ENCODE measurements around the gene INPP4A.

The INPP4A gene

DNA sequence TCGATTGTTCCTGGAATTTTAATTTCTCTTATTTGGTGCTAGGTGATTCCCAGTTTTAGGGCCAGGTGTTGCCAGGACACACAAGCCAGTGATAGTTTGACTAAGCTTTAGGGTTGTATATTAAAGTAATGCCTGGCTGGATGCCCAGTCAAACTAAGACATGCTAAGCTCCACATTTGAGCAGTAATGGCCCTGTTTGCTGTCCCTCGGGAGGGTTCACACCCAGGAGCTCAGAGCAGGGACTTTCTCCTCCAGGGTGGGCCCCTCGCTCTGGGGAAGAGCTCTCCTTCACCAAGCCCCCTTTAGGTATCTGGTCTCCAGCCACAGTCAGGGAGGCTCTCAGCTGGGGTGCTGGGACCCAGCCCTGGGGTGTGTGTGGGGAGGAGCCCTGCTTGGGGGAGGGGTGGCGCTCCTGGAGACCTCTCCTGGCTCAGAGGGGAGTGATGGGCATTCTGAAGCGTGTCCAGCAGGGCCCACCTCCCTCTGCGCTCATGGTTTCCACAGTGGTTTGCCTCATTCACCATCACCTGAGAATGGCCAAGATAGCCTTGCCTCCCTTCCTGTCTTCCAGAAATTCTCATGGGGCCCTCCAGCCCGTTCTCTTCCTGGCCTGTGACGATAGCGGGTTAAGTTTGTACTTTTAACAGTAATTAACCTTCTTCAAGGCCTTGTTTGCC, 31.7 kb downstream of the INPP4A start:
- DNase-seq, result no peak

DNA sequence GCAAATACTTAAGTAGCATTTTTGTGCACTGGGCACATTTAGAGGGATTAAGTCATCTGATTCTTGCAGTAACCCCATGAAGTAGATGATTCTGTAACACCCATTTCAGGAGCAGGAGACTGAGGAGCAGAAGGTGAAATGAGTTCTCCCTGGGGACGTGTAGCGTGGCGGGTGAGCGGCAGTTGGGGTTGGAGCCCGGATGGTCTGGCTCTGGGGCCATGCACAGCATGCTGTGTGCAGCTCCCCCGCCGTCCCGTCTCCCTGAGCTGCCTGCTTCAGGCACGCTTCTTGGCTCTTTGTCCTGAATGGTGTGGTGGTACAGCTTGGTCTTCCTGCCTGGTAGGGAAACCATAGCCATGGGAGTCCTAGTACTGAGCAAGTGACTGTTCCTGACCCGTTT, 32.4 kb downstream of the INPP4A start:
- DNase-seq, result no peak

DNA sequence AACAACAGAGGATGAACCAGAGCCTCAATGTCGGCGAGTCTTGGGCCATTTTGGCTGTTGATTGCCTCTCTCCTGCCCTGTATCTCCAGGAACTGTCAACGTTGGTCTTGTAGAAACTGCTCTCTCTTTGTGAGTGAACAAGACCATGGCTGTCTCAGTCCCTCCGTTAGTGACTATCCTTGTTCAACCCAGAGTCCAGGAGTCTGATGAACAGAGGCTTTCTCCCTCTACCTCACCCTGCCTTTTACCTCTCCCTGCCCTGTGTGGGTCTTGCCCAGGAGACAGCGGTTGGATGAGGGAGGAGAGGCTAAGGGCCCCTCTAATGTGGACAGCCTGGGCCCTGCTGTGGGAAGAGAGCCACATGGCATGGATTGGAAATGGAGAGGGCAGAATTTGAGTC, 32.8 kb downstream of the INPP4A start:
- no peak for DNase-seq

DNA sequence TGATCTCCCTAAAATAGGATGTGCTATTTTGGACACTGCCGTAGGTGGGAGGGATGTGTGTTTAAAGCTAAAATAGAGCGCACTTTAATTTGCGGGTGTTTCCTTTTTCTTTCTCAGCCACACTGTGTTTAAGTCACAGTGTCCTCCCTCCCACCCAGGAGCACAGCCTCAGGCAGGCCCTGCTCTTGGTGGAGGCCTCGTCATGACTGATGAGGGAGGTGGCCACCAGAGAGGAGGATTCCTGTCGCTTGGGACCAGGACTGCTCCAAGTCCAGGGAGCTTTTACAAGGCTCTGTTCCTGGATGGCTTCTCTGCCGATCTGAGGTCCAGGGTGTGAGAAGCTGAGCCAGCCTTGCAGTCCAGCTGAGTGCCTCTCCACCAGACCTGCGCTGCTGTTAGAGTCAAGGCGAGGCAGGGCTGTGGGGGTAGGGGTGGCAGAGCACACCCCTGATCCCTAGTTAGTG, 33.5 kb downstream of the INPP4A start:
- DNase-seq, result peak in 1 of 2 donors; percentile 53

DNA sequence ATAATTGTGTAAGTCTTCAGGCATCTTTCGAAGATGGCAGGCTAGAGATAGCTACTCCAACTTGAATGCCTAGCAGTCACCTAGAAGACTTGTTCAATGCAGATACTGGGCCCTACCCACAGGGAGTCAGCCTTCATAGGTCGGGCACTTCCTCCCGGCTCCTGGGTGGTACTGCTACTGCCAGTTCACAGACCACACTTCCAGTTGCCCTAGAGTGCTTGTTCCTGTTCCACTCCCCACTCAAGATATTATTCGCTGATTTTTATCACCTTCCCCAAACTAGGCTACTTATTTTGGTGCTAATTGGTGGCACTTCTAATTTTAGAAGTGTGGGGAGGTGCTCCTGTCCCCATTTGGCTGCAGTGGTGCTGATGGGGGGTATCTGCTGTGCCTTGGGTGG, 34.2 kb downstream of the INPP4A start:
- DNase-seq, result no peak

DNA sequence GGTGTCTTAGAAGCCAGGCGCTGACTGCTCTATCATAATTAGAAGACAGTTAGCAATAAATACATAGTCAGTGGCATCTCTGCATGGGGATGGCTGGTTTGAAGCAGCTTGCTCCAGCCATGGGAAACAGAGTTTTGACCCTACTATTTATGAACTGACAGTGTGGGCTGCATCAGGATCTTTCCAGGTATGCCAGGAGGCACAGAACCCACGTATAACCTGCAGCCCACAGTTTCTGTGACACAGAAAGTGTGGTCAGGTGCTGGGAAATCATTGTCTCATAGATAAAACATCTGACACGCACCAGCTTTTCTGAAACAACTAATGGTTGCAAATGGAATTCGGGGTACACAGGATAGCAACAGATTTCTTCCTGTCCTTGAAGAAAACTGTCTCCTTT, 34.7 kb downstream of the INPP4A start:
- DNase-seq, result no peak

DNA sequence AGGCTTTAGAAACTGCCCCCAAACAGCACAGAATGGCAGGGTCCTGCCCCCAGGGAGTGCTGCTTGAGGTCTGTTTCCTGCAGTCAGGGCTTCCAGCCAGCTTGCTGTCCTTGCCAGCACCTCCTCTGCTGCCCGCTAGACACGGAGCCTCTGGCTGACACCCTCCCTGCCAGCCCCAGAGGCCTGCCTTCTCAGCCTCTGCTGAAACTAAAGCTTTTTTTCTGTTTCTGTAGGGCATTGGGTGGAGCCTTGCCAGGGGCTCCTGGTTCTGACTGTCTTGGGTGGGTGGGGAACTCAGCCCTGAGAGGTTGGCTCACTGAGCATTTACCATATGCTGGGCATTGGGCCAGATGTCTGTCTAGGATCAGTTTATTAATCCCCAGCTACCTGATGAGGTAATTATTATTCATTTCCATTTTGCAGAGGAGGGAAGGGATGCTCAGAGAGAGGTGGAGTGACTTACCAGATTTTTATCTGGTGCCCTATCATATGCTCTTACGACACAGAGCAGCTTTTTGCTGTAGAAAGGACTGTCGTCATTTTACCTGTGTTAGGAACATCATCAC, 35.4 kb downstream of the INPP4A start:
- peak in 1 of 2 donors; percentile 48 for DNase-seq

DNA sequence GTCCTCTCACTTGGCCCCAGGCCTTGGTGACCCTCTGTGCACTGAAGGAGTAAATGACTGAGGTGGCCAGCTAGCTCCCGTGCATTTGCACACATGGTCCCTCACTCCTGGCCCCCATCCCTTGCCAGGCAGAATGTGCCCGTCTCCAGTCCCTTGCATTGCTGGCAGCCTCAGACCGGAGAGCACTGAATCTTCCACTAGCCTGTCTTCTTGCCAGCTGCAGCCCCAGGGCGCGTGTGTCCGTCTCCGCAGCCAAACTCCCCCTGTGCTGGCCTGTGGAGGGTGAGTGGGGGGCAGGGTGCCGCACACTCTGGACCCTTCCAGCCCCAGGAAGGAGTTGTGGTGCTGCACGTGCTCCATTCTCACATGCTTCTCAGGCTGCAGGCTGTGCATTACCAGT, 35.9 kb downstream of the INPP4A start:
- no peak for DNase-seq

DNA sequence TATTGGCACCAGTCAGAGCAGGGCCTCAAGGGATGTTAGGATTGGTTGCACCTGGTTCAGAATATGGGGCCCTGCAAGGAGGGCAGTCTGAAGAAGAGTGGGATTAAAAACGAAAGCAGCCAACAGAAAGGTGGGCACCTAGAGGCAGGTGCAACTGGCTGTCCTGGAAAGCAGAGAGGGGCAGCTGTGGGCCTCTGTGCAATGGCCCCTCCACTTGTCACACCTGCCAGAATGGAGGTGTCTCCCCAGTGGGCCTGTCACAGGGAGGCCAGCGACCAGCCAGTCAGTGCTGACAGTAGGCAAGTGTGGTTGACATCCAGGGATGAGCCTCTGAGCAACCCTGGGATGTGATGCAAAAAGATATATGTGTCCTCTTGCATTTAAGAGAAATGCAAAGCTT, 37.7 kb downstream of the INPP4A start:
- DNase-seq, result no peak

DNA sequence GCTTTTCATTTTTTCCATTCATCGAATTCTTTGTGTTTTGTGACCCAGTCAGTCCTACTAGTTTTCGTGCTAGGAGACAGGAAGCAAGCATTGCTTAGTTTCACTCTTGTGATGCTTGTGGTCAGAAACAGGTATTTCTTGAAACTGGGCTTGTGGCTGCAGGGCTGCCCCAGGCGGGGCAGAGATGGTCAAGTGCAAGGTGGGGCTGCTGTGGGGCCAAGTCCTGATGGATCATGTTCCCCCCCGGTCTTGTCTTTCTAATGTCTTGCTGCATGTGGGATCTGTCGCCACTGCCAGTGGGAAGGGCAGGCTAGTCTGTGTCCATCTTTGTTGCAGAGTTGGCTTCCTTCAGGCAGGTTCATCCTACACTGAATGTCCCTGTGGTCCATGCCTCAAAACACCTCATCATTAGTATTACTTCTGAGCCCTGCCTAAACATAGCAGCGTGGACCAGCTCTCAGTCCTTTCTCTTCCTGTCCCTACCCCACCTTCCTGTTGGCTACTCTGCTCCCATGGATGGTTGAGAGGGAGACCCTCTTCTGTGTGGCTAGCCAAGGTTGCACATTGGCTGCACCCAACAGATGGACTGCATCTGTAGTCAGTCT, 38.7 kb downstream of the INPP4A start:
- DNase-seq, result no peak

DNA sequence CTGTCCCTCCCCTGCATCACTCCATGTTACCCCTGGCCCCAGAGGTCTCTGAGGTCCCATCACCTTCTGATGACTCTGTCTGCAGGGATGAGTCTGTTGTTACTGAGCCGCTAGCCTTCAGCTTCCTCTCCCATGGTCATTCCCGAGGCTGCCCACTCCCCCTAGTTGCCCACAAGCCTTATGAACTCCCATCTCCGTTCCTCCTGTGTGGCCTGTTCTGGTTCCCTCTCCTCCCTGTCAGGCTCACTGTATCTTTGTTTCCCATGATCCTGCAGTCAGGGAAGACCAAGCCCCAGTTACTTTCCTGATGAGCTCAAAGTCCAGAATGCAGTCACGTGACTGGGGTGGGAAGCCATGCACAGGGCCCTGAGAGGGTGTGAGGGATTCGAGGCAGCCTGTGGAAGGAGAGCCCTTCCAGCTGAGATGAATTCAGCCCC, 39.5 kb downstream of the INPP4A start:
- no peak for DNase-seq

DNA sequence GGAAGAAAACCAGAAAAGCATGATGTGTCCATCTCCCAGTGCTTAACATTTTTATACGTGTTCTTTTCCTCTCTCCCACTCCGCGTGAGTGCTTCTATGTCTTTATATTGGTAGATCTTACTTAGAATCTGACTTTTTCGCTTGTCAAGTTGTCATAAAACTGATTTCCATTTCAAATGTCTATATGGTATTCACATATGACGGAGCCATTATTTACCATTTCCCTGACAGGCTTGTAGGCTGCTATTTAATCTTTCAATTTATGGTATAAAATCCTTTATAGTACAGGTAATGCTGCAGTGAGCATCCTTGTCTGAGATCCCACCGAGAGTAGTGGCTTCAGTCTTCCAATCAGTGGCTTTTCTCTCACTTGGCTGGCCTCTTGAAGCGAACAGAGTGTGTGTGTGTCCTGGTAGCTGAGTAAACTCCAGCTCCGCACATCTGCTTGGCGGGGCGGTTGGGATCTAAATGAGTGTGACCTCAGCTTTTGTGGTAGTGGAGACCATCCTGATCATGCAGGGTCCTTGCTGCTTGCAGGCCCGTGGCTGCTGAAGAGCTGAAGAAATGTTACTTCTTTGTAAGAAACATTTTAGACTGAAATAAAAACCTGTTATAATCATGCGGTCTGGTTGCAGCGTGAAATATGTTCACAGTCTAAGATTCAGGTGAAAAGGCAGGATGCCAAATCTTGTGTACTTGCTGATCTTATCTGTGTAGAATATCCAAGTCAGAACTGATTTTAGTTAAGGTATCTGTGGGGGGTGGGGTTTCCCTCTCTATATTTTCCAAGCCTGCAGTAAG, 40.2 kb downstream of the INPP4A start:
- no peak for DNase-seq

DNA sequence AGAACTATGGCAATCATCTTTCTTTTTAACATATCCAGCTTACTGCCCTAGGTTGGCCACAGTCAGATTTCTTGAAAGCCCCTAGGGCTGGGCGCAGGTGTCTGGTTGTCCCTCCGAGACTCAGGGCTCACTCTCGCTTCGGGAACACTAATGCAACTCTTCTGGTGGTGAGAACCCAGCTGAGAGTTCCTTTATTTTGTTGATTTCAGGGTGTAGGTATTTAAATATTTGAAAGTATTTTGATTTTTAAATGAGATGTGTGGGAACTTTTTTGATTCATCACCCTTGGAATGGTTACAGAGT, 40.7 kb downstream of the INPP4A start:
- DNase-seq, result no peak

DNA sequence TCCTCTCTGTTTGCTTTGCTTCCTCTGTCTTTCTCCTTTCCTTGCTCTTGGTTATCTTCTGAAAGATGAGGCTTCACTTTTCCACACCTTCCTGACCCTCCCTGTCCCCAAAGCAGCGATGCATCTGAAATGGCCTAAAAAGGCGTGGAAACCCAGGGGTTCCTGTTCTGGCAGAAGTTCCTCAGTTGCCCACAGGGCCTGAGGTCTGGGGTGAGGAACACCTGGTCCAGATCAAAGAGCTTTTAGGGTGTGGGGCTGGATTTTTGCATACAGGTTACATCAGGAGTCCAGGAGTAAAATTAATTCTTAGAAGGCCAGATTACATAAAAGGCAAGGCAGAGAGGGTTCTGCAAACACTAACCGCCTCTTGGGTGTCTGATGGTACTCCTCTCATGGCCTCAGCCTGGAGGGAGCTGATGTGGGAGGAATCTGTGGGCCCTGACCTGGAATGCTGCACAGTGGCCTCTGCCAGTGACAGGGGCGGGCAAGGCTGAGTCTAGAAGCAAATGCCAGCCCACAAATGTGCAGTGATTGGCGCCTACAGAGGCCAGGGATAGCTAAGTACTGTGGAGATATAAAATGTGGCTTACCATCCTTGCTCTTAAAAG, 41.8 kb downstream of the INPP4A start:
- DNase-seq, result no peak

DNA sequence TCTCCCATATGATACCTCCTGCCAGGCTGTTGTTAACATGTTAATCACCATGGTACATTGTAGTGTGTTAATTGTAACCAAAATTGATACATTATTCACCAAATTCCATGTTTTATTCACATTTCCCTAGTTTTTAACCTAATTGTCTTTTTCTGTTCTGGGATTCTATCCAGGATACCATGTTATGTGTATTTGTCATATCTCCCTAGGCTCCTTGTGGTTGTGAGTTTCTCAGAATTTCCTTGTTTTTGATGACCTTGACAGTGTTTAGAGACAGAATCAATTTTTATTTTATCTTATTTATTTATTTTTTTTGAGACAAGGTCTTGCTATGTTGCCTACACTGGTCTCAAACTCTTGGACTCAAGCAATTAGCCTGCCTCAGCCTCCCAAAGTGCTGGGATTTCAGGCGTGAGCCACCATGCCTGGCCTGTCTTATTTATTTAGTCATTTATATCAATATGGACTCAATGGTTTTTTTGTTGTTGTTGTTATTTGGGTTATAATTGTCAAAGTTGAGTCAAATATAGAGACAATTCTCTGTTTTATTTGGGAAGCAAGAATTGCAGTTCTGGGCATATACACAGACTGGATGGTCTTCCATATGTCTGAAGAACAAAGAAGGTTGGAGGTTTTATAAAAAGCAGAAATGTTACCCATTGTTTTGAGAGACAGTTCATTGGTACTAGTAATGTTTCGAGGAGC, 42.6 kb downstream of the INPP4A start:
- DNase-seq, result no peak

DNA sequence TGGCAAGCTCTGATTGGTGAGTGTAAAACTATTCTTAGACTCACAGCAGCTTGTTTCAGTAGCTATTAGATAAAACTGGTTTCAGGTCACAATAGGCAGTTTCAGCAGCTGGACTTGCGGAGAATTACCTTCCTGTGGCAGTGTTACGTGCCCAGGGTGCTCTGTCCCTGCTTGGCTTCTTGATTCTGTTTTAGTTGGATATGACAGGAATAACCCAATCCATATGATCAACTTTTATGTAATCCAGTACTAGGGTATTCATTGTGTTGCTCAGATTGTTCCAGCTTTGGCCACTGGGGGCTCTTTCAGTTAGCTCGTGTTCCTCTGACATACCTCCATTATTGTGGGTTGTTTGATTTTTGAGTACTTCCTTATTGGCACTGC, 43.1 kb downstream of the INPP4A start:
- peak in 1 of 2 donors; percentile 42 for DNase-seq

DNA sequence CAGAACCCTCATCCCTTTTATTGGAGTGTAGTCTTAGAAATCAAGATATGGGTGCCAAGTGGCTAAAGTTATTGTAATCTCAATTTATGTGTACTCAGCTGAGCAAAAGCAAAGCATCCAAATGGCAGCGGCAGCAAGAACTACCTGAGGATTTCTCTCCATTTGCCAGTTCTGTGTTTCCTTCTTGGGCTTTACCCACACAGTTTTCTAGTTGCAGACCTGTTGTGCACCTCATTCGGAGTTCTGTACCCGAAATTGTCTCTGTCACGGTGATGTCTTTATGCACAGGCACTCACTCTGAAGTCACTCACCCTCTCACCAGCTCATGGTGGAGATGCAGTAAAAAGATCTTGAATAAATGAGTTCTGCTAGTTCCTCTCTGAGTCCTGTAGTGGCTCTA, 43.6 kb downstream of the INPP4A start:
- DNase-seq, result no peak

DNA sequence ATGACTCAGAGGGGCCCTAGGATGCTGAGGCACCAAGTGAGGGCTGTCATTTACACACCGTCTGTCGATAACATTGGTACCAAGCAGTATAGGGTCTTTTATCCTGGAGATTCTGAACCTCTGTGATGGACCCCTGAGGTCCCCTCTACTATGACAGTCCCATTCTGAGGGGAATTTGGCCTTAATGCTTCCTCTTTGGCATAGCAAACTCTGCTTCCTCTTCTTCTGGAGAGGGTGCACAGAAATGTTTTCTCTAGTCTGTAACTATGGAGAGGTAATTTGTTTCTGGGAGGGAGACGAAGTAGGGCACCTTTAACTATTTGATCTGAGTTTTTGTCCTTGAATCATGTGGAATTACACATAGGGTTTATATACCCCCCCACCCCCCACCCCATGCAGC, 44.8 kb downstream of the INPP4A start:
- no peak for DNase-seq

DNA sequence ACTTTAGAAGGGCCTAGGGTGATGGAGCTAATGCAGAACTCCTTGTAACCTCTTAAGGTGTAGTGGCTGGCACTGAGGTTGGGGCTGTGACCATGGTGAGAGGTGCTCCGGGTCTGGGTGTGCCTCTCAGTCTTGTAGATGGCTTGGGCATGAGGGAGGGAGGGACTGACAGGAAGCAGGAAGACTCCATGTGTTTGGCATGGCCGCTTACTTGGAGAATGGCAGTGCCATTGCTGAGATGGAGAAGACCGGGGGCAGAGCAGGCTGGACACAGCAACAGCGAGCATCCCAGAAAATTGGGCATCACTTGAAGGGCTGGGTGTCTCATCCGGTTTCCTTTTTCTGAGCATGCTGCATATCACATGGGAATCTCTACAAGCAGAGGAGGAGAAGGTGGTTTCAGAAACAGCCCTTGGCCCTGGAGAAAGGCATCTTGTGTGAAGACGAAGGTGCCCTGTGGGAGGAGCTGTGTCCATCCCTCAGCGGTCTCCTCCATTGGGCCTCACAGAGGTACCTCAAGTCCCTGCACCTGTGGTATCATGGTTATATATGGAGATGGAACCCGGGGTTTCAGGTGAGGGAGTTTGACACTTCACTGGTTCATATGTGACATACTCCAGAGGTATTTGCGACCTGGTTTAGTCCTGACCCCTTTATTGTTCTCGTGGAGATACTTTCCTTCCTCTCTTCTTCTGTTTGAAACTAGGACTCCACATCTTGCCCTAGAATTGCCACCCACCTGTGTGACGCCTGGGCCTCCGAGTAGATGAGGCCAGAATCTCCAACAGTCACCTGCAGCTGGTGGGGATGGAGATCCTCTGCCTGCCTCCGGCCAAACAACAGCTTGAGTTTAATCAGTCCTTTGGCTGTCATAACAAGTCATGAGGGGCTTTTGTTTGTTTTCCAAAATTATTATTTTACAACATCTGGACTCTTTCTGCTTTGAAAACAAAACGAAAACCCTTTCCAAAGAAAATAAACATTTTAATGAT, 45.6 kb downstream of the INPP4A start:
- no peak for DNase-seq

DNA sequence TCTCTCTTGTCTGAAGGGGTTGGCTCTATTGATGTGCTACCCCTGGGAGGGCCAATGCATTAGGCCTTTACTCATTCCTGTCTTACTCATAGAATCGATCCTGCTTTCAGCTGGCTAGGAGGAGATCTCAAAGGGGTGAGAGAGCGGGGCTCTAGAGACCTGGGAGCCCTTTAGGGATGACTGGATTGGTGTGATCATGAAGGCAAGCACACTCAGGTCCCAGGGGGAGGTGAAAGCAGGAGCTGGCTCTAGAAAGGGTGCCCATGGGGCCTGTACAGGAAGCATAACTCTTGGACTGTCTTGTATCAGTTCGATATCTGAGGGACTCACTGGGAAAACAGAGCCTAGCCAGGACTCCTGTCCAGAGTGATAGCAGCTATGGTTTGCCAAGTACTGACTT, 47.8 kb downstream of the INPP4A start:
- no peak for DNase-seq

DNA sequence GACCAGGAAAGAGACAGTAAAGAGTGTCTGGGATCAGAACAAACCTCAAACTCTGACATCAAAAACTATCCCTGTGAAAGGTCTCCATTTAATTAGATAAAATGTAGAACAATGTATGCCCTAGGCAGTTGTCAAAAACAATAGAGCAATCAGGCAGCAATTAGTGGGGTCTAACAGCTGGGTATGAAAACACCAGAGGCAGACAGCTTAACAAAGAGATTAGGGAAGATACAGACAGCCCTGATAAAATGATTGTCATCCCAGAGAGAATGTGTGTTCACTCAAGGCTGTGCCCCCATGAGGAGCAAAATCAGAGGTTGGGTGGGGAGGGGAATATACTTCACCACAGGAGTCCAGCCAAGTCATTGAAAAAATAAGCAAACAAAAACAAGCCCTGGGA, 50.0 kb downstream of the INPP4A start:
- DNase-seq, result no peak

All from bone marrow (tissue), 2 donors.